Activated T-helper 1 cell treated with anti-CD3 and anti-CD28 coated beads, Interleukin-12 subunit alpha, Interleukin-12 subunit beta, Interleukin-2, Interleukin-4 antibody, amounts not matched to agents 30 ng/mL and 10 ng/mL and 1 ng/mL, durations not matched to agents 14 hours and 24 hours and 36 hours (primary cell): Measurements from ENCODE around the gene OR8H2. TPM values are rescaled to one million over a fixed set of nuclear protein-coding genes. Genes with fewer than 3 reads are reported as not detected.

ENCODE experiments used
- total RNA-seq: library from RNA; stranded (reverse); gene quantifications from 2 replicates; pipeline ENCODE4 v1.2.3, GENCODE V29; 2022

The OR8H2 gene
- total RNA-seq, 1 donor from 2014 or later: not detected

Other genes with a start within 250 kb of the OR8H2 start
- gene TRIM51, start 220.4 kb upstream of the OR8H2 start, total RNA-seq: not detected in 2 replicates
- not detected in 2 replicates for gene OR5W2, start 189.1 kb upstream of the OR8H2 start, total RNA-seq
- gene OR5I1, start 167.3 kb upstream of the OR8H2 start, total RNA-seq: not detected in 2 replicates
- gene OR10AG1, start 133.7 kb upstream of the OR8H2 start, total RNA-seq: not detected in 2 replicates
- not detected in 2 replicates for gene OR5F1, start 109.1 kb upstream of the OR8H2 start, total RNA-seq
- gene OR5AS1, start 76.0 kb upstream of the OR8H2 start, total RNA-seq: not detected in 2 replicates
- not detected in 2 replicates for gene OR8I2, start 10.4 kb upstream of the OR8H2 start, total RNA-seq
- gene OR8H3, start 18.7 kb downstream of the OR8H2 start, total RNA-seq: not detected in 2 replicates
- gene OR8J3, start 36.5 kb downstream of the OR8H2 start, total RNA-seq: not detected in 2 replicates
- gene OR8K5, start 56.6 kb downstream of the OR8H2 start, total RNA-seq: not detected in 2 replicates
- gene OR5J2, start 72.9 kb downstream of the OR8H2 start, total RNA-seq: not detected in 2 replicates
- gene OR5T2, start 130.6 kb downstream of the OR8H2 start, total RNA-seq: not detected in 2 replicates
- gene OR5T3, start 148.6 kb downstream of the OR8H2 start, total RNA-seq: not detected in 2 replicates
- not detected in 2 replicates for gene OR5T1, start 170.5 kb downstream of the OR8H2 start, total RNA-seq
- not detected in 2 replicates for gene OR8H1, start 188.6 kb downstream of the OR8H2 start, total RNA-seq
- not detected in 2 replicates for gene OR8K3, start 211.5 kb downstream of the OR8H2 start, total RNA-seq
- not detected in 2 replicates for gene OR8K1, start 242.4 kb downstream of the OR8H2 start, total RNA-seq